ENCODE data around the gene IBA57. TPM values are rescaled to one million over a fixed set of nuclear protein-coding genes. Genes with fewer than 3 reads are reported as not detected.

IBA57 gene
- polyA plus RNA-seq, 1 donor (not counting 4 experiments of a cell fraction or from before 2014, with no cell fraction given), result 1.5 TPM

DNA sequence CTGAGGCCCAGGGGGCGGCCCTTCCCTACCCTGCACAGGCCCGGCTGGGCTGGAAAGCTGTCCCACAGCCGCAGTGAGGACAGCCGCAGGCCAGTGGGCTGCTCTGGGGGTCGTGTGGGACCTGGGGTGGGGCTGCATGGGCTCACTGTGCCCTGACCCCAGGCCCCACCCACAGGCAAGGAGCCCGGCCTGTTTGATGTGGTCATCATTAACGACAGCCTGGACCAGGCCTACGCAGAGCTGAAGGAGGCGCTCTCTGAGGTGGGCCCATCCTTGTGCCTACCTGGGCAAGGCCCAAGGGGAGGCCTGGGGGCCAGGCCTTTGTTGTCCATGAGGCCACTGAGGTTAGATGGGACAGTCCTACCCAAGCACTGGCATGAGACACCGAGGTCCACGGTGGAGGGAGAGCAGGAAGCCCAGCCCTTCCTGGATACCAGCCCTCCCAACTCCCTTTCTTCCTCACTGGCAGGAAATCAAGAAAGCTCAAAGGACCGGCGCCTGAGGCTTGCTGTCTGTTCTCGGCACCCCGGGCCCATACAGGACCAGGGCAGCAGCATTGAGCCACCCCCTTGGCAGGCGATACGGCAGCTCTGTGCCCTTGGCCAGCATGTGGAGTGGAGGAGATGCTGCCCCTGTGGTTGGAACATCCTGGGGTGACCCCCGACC lies 17.3 kb upstream of the IBA57 start:
- DNase-seq (ENCODE audit: low read depth, low spot score), result no peak
- Histone ChIP-seq H3K9ac (ENCODE audit: control insufficient read depth, extremely low read depth, insufficient read depth, low read length) (peak overlapping the region; percentile 22), H3K4me1 (ENCODE audit: control insufficient read depth, extremely low read depth, insufficient read depth, low read length) (peaks cover 51% of the 10 kb centered on the region), H3K27ac (ENCODE audit: control insufficient read depth, insufficient read depth, low read length) (peak overlapping the region; percentile 14), H3K36me3 (ENCODE audit: control insufficient read depth in 2 of 2, extremely low read depth in 1 of 2, insufficient read depth in 2 of 2, low read length in 2 of 2) (peaks cover 28 to 49% of the 10 kb centered on the region in 2 experiments), H3K27me3 (ENCODE audit: control insufficient read depth, extremely low read depth, insufficient read depth, low read length) (no peaks in the 10 kb centered on the region), H3K4me2 (ENCODE audit: control insufficient read depth, extremely low read depth, insufficient read depth, low read depth, low read length) (peak overlapping the region; percentile 45), H2AFZ (ENCODE audit: control insufficient read depth, low read length) (no peak overlapping the region), H3K9me3 (ENCODE audit: control insufficient read depth, low read depth, low read length) (no peaks in the 10 kb centered on the region), H3K4me3 (ENCODE audit: control insufficient read depth in 2 of 3, extremely low read depth in 1 of 3, insufficient read depth in 2 of 3, low read depth in 1 of 3, low read length in 3 of 3) (peak overlapping the region in 2 of 3 experiments; percentile 13 to 14), H3K9me1 (ENCODE audit: control insufficient read depth, extremely low read depth, insufficient read depth, low read length) (peaks cover 2% of the 10 kb centered on the region), H4K20me1 (ENCODE audit: control insufficient read depth, extremely low read depth, insufficient read depth, low read length) (peaks cover 20% of the 10 kb centered on the region), H3K79me2 (ENCODE audit: control insufficient read depth, insufficient read depth, low read length) (peaks cover 47% of the 10 kb centered on the region)
- peak; percentile 9 for FAIRE-seq
- TF ChIP-seq, protein P1, sequence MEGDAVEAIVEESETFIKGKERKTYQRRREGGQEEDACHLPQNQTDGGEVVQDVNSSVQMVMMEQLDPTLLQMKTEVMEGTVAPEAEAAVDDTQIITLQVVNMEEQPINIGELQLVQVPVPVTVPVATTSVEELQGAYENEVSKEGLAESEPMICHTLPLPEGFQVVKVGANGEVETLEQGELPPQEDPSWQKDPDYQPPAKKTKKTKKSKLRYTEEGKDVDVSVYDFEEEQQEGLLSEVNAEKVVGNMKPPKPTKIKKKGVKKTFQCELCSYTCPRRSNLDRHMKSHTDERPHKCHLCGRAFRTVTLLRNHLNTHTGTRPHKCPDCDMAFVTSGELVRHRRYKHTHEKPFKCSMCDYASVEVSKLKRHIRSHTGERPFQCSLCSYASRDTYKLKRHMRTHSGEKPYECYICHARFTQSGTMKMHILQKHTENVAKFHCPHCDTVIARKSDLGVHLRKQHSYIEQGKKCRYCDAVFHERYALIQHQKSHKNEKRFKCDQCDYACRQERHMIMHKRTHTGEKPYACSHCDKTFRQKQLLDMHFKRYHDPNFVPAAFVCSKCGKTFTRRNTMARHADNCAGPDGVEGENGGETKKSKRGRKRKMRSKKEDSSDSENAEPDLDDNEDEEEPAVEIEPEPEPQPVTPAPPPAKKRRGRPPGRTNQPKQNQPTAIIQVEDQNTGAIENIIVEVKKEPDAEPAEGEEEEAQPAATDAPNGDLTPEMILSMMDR (optimal IDR thresholded peaks at IDR 0.05 in 1 of 3, IDR thresholded peaks at IDR 0.05 in 1 of 3, conservative IDR thresholded peaks at IDR 0.05 in 1 of 3; ENCODE audit: extremely low read depth in 1 of 3, insufficient read depth in 2 of 3, low read length in 3 of 3), result no peak
- TF ChIP-seq EZH2 (IDR thresholded peaks at IDR 0.05; ENCODE audit: low read length), result no peak
- dilution Hi-C loops (cut with MboI; ENCODE audit: extremely low pct_ligation_motif_present, low sequenced_read_pairs), result no loop called here

DNA sequence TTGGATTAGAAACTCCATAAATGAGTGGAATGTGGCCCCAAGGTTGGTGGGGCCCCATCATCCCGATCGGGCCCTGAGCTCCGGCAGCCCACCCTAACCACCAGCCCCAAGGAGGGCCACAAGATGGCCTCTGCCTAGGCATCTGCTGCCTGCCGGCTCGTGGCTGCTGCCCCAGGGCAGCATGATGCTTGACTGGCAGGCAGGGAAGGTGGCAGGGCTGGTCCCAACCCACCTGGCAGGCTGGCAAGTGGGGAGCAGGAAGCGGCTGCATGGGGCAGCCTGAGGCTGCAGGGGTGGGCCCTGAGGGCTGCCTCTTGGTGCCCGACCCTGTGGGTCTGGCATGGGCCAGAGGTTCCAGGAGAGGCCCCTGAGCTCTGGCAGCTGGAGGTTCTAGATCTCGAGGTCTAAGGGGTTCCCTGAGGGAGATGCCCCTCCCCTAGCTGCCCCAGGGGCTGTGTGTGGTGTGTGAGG lies 16.6 kb upstream of the IBA57 start:
- FAIRE-seq (no peak), DNase-seq (ENCODE audit: low read depth, low spot score) (no peak)
- peaks cover 13% of the 10 kb centered on the region for H4K20me1 ChIP-seq (ENCODE audit: control insufficient read depth, extremely low read depth, insufficient read depth, low read length)
- H3K4me3 ChIP-seq (ENCODE audit: control insufficient read depth in 2 of 3, extremely low read depth in 1 of 3, insufficient read depth in 2 of 3, low read depth in 1 of 3, low read length in 3 of 3), result peak overlapping the region in 2 of 3 experiments; percentile 13 to 14
- peak overlapping the region; percentile 45 for H3K4me2 ChIP-seq (ENCODE audit: control insufficient read depth, extremely low read depth, insufficient read depth, low read depth, low read length)
- H3K9me1 ChIP-seq (ENCODE audit: control insufficient read depth, extremely low read depth, insufficient read depth, low read length), result no peaks in the 10 kb centered on the region
- dilution Hi-C loops (cut with MboI; ENCODE audit: extremely low pct_ligation_motif_present, low sequenced_read_pairs), result no loop called here
- H3K9me3 ChIP-seq (ENCODE audit: control insufficient read depth, low read depth, low read length), result no peaks in the 10 kb centered on the region
- H3K27me3 ChIP-seq (ENCODE audit: control insufficient read depth, extremely low read depth, insufficient read depth, low read length), result no peaks in the 10 kb centered on the region
- H3K27ac ChIP-seq (ENCODE audit: control insufficient read depth, insufficient read depth, low read length), result peak overlapping the region; percentile 14
- H3K4me1 ChIP-seq (ENCODE audit: control insufficient read depth, extremely low read depth, insufficient read depth, low read length), result peaks cover 45% of the 10 kb centered on the region
- TF ChIP-seq, protein P1 (optimal IDR thresholded peaks at IDR 0.05 in 1 of 3, IDR thresholded peaks at IDR 0.05 in 1 of 3, conservative IDR thresholded peaks at IDR 0.05 in 1 of 3; ENCODE audit: extremely low read depth in 1 of 3, insufficient read depth in 2 of 3, low read length in 3 of 3), result no peak
- peak overlapping the region; percentile 22 for H3K9ac ChIP-seq (ENCODE audit: control insufficient read depth, extremely low read depth, insufficient read depth, low read length)
- H2AFZ ChIP-seq (ENCODE audit: control insufficient read depth, low read length), result no peak overlapping the region
- peaks cover 28 to 45% of the 10 kb centered on the region in 2 experiments for H3K36me3 ChIP-seq (ENCODE audit: control insufficient read depth in 2 of 2, extremely low read depth in 1 of 2, insufficient read depth in 2 of 2, low read length in 2 of 2)
- H3K79me2 ChIP-seq (ENCODE audit: control insufficient read depth, insufficient read depth, low read length), result peaks cover 41% of the 10 kb centered on the region

All from keratinocyte (primary cell).